GM19324 (cell line): ENCODE data around the gene IGSF23.

ENCODE experiments used
- ATAC-seq: cut with Tn5 transposase; IDR thresholded peaks from one replicate; pipeline ENCODE4 v1.9.1; 2021; ENCODE audit warnings: mild to moderate bottlenecking, moderate library complexity; ENCODE audit not compliant: unreplicated experiment, low FRiP score

The IGSF23 gene

GRCh38 chr19:44635581-44636438 is 22.4 kb downstream of the IGSF23 start:
- ATAC-seq, result no peak

DNA sequence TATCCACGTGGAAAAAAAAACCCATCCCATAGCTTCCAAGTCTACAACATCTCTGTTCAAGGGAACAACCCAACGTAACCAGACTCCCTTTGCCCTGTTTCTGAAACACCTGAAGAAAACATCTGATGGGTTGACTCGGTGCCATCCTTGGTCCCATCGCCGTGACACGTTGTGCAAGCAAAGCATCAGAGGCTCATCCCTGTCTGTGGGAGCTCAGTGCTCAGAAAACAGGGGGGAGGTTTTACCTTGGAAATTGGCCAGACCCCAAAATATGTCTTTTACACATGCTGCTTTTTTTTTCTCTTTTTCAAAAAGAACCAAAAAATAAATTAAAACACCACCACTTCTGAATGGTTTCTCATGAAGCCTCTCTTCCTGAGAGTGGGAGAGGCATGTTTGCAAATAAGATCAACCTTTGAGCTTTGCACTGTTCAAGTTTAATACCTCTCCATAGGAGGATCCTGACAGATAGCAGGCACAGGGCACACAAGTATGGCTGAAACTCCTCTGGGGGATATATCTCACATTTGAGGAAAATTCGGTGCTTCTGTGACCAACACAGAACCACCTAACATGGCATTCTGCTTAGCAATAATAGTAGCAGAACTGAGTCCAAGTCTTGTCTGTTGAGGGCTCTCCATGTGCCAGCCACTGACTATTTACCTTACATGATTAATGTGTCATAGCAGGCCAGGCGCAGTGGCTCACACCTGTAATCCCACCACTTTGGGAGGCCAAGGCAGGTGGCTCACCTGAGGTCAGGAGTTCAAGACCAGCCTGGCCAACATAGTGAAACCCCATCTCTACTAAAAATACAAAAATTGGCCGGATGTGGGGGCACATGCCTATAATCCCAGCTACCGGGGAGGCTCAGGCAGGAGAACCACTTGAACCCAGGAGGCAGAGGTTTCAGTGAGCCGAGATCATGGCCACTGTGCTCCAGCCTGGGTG is 23.4 kb downstream of the IGSF23 start:
- no peak for ATAC-seq

- ATAC-seq, result no peak
These were observed 24.0 kb downstream of the IGSF23 start for GRCh38 chr19:44637390-44637764.

DNA sequence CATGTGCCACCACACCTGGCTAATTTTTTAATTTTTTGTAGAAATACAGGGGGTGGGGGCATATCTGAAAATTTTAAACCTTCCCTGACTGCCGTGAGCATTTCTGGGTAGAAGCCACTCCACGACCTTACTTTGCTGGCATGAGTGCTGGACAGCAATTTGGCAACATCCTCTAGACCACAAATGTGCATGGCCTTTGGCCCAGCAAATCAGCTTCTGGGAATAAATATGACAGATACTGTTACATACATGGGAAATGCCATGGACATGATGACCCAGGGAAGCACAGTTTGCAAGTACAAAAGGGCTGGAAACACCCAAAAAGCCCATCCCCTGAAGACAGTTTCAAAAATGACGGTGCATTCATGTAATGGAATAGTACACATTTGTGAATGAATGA is 27.2 kb downstream of the IGSF23 start:
- ATAC-seq, result no peak

DNA sequence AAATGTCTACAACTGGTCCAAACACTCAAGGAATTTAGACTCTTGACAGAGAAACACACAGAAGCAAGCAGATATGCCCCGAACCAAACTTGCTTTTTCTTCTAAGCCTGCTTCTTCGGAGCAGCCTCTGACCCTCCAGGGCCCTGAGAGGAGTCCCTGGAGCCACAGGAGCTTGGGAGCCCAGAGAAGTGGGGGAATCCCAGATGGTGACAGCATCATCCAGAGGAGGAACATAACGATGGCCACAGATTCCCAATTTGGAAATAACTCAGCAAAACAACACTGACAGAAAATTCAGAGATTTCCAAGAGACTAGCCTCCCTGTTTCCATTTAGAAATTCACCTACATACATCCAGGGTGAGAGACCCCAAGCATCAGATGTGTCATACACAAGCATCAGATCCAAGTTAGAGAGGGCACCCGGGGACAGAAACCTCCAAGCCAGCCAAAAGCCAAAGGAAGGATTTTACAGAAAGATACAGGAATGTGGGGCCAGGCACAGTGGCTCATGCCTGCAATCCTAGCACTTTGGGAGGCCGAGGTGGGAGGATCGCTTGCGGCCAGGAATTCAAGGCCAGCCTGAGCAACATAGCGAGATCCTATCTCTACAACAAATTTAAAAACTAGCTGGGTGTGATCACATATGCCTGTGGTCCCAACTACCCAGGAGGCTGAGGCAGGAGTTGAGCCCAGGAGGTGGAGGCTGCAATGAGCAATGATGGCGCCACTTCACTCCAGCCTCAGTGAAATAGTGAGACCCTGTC is 28.3 kb downstream of the IGSF23 start:
- ATAC-seq, result no peak

- no peak for ATAC-seq
These were observed 29.0 kb downstream of the IGSF23 start for GRCh38 chr19:44642377-44642776.

- no peak for ATAC-seq
These were observed 30.4 kb downstream of the IGSF23 start, which contains the start of gene PVR for GRCh38 chr19:44643605-44644401. Gene PVR, plus strand, starts transcription at chr19:44643910. Its CDS starts 187 bp downstream, at chr19:44644097.

DNA sequence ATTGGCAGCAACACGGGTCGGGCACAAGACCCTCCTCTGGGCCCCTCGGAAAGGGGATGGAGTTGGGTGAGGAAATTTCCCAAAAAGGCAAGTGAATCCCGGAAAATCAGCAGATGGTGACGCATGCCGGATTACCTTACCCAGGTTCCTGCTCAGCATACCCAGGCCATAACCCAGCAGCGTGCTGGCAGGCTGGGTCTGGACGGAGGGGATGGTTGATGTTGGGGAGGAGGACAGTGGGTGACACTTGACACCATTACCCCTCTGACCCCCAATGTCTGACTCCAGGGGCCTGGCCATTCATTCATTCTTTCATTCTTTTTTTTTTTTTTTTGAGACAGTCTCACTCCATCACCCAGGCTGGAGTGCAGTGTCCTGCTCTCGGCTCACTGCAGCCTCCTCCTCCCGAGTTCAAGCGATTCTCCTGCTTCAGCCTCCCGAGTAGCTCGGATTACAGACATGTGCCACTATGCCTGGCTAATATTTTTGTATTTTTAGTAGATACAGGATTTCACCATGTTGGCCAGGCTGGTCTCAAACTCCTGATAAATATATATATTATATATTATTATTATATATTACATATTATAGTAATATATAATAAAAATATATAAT is 31.1 kb downstream of the IGSF23 start:
- no peak for ATAC-seq

- ATAC-seq, result no peak
These were observed 32.2 kb downstream of the IGSF23 start for GRCh38 chr19:44645407-44646048.

- no peak for ATAC-seq
These were observed 32.7 kb downstream of the IGSF23 start for GRCh38 chr19:44646049-44646416.

GRCh38 chr19:44647144-44647543 is 33.8 kb downstream of the IGSF23 start:
- ATAC-seq, result no peak

DNA sequence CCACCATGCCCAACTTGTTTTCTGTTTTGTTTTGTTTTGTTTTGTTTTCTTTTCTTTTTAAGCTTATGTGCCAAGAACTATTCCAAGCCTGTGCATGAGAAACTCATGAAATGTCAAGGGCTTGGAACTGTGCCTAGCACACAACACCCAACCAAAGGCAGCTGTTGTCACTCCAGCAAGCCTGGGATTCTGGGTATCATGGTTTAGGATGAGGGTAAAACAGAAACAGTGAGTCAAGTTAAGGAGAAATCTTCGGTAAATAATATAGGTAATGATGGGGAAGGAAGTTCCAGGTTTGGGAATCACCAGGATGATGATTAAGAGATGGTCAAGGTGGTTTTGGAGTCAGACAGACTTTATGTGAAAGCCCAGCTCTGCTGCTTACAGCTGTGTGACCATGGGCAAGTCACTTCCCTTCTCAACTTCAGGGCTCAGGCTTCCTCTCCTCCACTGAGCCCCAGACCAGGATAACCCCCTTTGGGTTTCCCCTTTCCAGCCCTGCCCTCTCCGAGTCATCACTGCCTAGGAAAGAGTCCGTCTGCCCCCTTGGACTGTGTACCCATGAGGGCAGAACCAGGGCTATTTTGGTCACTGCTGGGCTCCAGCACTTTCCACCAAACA is 35.4 kb downstream of the IGSF23 start:
- ATAC-seq, result no peak

- ATAC-seq, result no peak
These were observed 36.3 kb downstream of the IGSF23 start for GRCh38 chr19:44649578-44650145.

DNA sequence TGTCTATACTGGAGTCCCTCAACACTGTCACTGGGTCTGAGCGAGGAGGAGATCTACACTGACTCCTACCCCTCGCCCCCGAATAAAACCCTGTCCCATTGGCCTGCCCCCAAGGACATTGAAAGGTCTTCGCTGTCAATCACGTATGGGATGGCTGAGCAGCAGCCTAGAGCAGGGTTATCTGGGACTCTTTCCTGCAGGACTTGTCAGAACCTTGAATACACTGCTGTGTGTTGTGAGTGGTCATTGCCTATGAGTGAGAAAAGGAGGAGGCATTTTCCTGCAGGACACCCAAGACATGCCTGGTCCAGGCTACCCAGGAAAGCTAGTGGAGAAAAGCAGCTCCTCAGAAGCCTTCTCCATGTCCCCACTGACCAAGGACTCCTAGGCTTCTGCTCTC is 40.0 kb downstream of the IGSF23 start:
- no peak for ATAC-seq

- peak; percentile 80 for ATAC-seq
These were observed 40.8 kb downstream of the IGSF23 start for GRCh38 chr19:44653977-44654774.

GRCh38 chr19:44657211-44657921 is 44.0 kb downstream of the IGSF23 start:
- no peak for ATAC-seq
